Measurements from ENCODE around the gene PDGFRB. TPM values are rescaled to one million over a fixed set of nuclear protein-coding genes. Genes with fewer than 3 reads are reported as not detected.

The PDGFRB gene
- total RNA-seq, 1 donor from 2014 or later, result 89.3 TPM

- H3K9me3 ChIP-seq, result no peaks in the 10 kb centered on the region
- H3K36me3 ChIP-seq, result no peaks in the 10 kb centered on the region
- intact Hi-C loops (cut with DNase I), result no loop called here
- H3K4me3 ChIP-seq, result no peak overlapping the region
- ATAC-seq (no peak), DNase-seq (no peak)
- TF ChIP-seq CTCF (IDR thresholded peaks at IDR 0.05), result no peak
- peaks cover 37% of the 10 kb centered on the region for H3K27me3 ChIP-seq (ENCODE audit: low read depth)
- H3K27ac ChIP-seq, result no peak overlapping the region
- H3K4me1 ChIP-seq, result no peaks in the 10 kb centered on the region
Observed at GRCh38 chr5:150190503-150190979, 34.9 kb upstream of the PDGFRB start.

- no peak within 1 kb of the TSS for H3K4me3 ChIP-seq
- DNase-seq, result no peak
- H3K36me3 ChIP-seq, result no peaks in the 10 kb centered on the region
- H3K27ac ChIP-seq, result no peak within 1 kb of the TSS
- intact Hi-C loops (cut with DNase I), result no loop called here
- H3K27me3 ChIP-seq (ENCODE audit: low read depth), result peaks cover 37% of the 10 kb centered on the region
- no peak for ATAC-seq
- TF ChIP-seq CTCF (IDR thresholded peaks at IDR 0.05), result no peak
- H3K9me3 ChIP-seq, result no peaks in the 10 kb centered on the region
- H3K4me1 ChIP-seq, result no peaks in the 10 kb centered on the region
Observed at GRCh38 chr5:150189728-150190502, 34.3 kb upstream of the PDGFRB start, which contains the start of gene SLC6A7. SLC6A7 (plus strand) TSS chr5:150190062; CDS start chr5:150190328, 266 bp downstream.

GRCh38 chr5:150189326-150189725 lies 33.7 kb upstream of the PDGFRB start:
- Histone ChIP-seq H3K27me3 (ENCODE audit: low read depth) (peaks cover 37% of the 10 kb centered on the region), H3K4me1 (no peaks in the 10 kb centered on the region), H3K27ac (no peak overlapping the region), H3K4me3 (no peak overlapping the region), H3K9me3 (no peaks in the 10 kb centered on the region), H3K36me3 (no peaks in the 10 kb centered on the region)
- TF ChIP-seq CTCF (IDR thresholded peaks at IDR 0.05), result no peak
- intact Hi-C loops (cut with DNase I), result no loop called here
- DNase-seq (no peak), ATAC-seq (no peak)

GRCh38 chr5:150188146-150188842 lies 32.6 kb upstream of the PDGFRB start:
- Histone ChIP-seq H3K27ac (no peak overlapping the region), H3K27me3 (ENCODE audit: low read depth) (peaks cover 37% of the 10 kb centered on the region), H3K4me1 (no peaks in the 10 kb centered on the region), H3K4me3 (no peak overlapping the region), H3K9me3 (no peaks in the 10 kb centered on the region), H3K36me3 (no peaks in the 10 kb centered on the region)
- TF ChIP-seq CTCF (IDR thresholded peaks at IDR 0.05), result no peak
- DNase-seq (no peak), ATAC-seq (no peak)
- intact Hi-C loops (cut with DNase I), result no loop called here

- H3K27ac ChIP-seq, result no peak overlapping the region
- no peaks in the 10 kb centered on the region for H3K36me3 ChIP-seq
- TF ChIP-seq CTCF (IDR thresholded peaks at IDR 0.05), result no peak
- ATAC-seq, result no peak
- H3K4me1 ChIP-seq, result no peaks in the 10 kb centered on the region
- no peak for DNase-seq
- H3K9me3 ChIP-seq, result no peaks in the 10 kb centered on the region
- H3K27me3 ChIP-seq (ENCODE audit: low read depth), result peaks cover 29% of the 10 kb centered on the region
- no peak overlapping the region for H3K4me3 ChIP-seq
- intact Hi-C loops (cut with DNase I), result no loop called here
Observed at GRCh38 chr5:150186897-150187296, 31.3 kb upstream of the PDGFRB start.
